IMR-90 (cell line): ENCODE measurements around the gene DUS2. TPM values are rescaled to one million over a fixed set of nuclear protein-coding genes. Genes with fewer than 3 reads are reported as not detected.

Experiments
- ATAC-seq: fragments of 200-7000 bp; cut with Tn5 transposase; 2 replicates; pipeline ENCODE4 v1.9.1; 2020; ENCODE audit warnings: low read depth, mild to moderate bottlenecking, moderate library complexity
- BruUV-seq: library from RNA; stranded (reverse); fragments of 400-500 nt; replicated peaks from 2 replicates; lab custom pipeline; 2021; lab: Mats Ljungman, UMichigan
- CTCF ChIA-PET: fragments of 300-600 bp; formaldehyde crosslinking; extraction: SDS; loops from one replicate; lab custom pipeline; 2021; ENCODE audit warnings: antibody characterized with exemption; lab: Yijun Ruan, JAX
- POLR2A ChIA-PET: fragments of 300-600 bp; sonication (Branson Sonifier 250); formaldehyde crosslinking; loops from one replicate; lab custom pipeline; 2022; ENCODE audit warnings: antibody characterized with exemption; ENCODE audit not compliant: unreplicated experiment; lab: Charles Lee
- DNase-seq: peaks from one replicate; pipeline ENCODE4 v3.0.0; 2013
- H2AFZ ChIP-seq: replicated peaks from 2 replicates; pipeline ENCODE3; 2013; ENCODE audit warnings: low read length, mild to moderate bottlenecking; ENCODE audit not compliant: poor library complexity
- H2AK5ac ChIP-seq: 2 replicates; pipeline ENCODE4 v1.6.1; 2013; ENCODE audit warnings: low read depth, low read length, inconsistent platforms
- H2AK9ac ChIP-seq: replicated peaks from 2 replicates; pipeline ENCODE3; 2013; ENCODE audit warnings: mild to moderate bottlenecking, low read depth, low read length, moderate library complexity; ENCODE audit not compliant: poor library complexity
- H2BK120ac ChIP-seq: 2 replicates; pipeline ENCODE4 v1.6.1; 2013; ENCODE audit warnings: low read depth, low read length, inconsistent platforms
- H2BK15ac ChIP-seq: 3 replicates; pipeline ENCODE4 v1.6.1; 2013; ENCODE audit warnings: low read depth, low read length, inconsistent platforms
- H2BK20ac ChIP-seq: 2 replicates; pipeline ENCODE4 v1.6.1; 2013; ENCODE audit warnings: low read depth, mild to moderate bottlenecking, inconsistent platforms, low read length, moderate library complexity
- H2BK5ac ChIP-seq: 2 replicates; pipeline ENCODE4 v1.6.1; 2013; ENCODE audit warnings: mild to moderate bottlenecking, low read depth, low read length, inconsistent platforms; ENCODE audit not compliant: poor library complexity, severe bottlenecking
- H3K14ac ChIP-seq: replicated peaks from 2 replicates; pipeline ENCODE4 v1.6.1; 2013; ENCODE audit warnings: low read depth, low read length, inconsistent platforms
- H3K18ac ChIP-seq: 2 replicates; pipeline ENCODE4 v1.6.1; 2013; ENCODE audit warnings: low read depth, low read length, control low read depth
- H3K23ac ChIP-seq: 2 replicates; pipeline ENCODE4 v1.6.1; 2013; ENCODE audit warnings: low read depth, low read length, inconsistent platforms
- H3K27ac ChIP-seq: 2 replicates; pipeline ENCODE4 v1.5.1; 2013; ENCODE audit warnings: mild to moderate bottlenecking, control low read depth, low read length; ENCODE audit not compliant: insufficient read depth
- H3K27me3 ChIP-seq: 2 replicates; pipeline ENCODE4 v1.6.1; 2013; ENCODE audit warnings: low read length; ENCODE audit not compliant: control insufficient read depth, insufficient read depth
- H3K36me3 ChIP-seq: 2 replicates; pipeline ENCODE4 v1.6.1; 2013; ENCODE audit warnings: low read length, mixed read lengths; ENCODE audit not compliant: control insufficient read depth, insufficient read depth
- H3K4ac ChIP-seq: 2 replicates; pipeline ENCODE4 v1.6.1; 2013; ENCODE audit warnings: low read depth, low read length, inconsistent platforms
- H3K4me1 ChIP-seq: 2 replicates; pipeline ENCODE4 v1.6.1; 2013; ENCODE audit warnings: low read length, mixed read lengths; ENCODE audit not compliant: control insufficient read depth, insufficient read depth
- H3K4me2 ChIP-seq: 2 replicates; pipeline ENCODE4 v1.6.1; 2013; ENCODE audit warnings: low read depth, mild to moderate bottlenecking, control low read depth, low read length, moderate library complexity
- H3K4me3 ChIP-seq: 2 replicates; pipeline ENCODE4 v1.5.1; 2013; ENCODE audit warnings: low read depth, mild to moderate bottlenecking, control low read depth, low read length, moderate library complexity; ENCODE audit not compliant: insufficient read depth
- H3K56ac ChIP-seq: 2 replicates; pipeline ENCODE4 v1.6.1; 2013; ENCODE audit warnings: low read length, inconsistent platforms; ENCODE audit not compliant: insufficient read depth; ENCODE audit errors: extremely low read depth
- H3K79me1 ChIP-seq, 2 experiments: 2 replicates each; pipeline ENCODE4 v1.6.1; 2013; ENCODE audit warnings: low read length in 2 of 2, inconsistent platforms in 1 of 2, low read depth in 1 of 2
- H3K9ac ChIP-seq: 2 replicates; pipeline ENCODE4 v1.6.1; 2013; ENCODE audit warnings: low read depth, low read length, control low read depth
- H3K9me1 ChIP-seq: 2 replicates; pipeline ENCODE4 v1.6.1; 2013; ENCODE audit warnings: low read length, inconsistent platforms; ENCODE audit not compliant: insufficient read depth
- H3K9me3 ChIP-seq: 2 replicates; pipeline ENCODE4 v1.6.1; 2013; ENCODE audit warnings: low read length; ENCODE audit not compliant: control insufficient read depth, insufficient read depth
- H4K20me1 ChIP-seq: 2 replicates; pipeline ENCODE4 v1.6.1; 2013; ENCODE audit warnings: low read length, inconsistent platforms; ENCODE audit not compliant: insufficient read depth
- H4K5ac ChIP-seq: 2 replicates; pipeline ENCODE4 v1.6.1; 2013; ENCODE audit warnings: mild to moderate bottlenecking, low read depth, low read length, control low read depth
- H4K8ac ChIP-seq, 2 experiments: 2 replicates each; pipeline ENCODE4 v1.6.1; 2013; ENCODE audit warnings: low read depth in 2 of 2, low read length in 2 of 2, control low read depth in 1 of 2, inconsistent platforms in 1 of 2
- H4K91ac ChIP-seq: 2 replicates; pipeline ENCODE4 v1.6.1; 2013; ENCODE audit warnings: low read depth, low read length, inconsistent platforms; ENCODE audit not compliant: insufficient read depth
- BHLHE40 ChIP-seq: fragments of 150-350 bp; IDR thresholded peaks from 2 replicates; pipeline ENCODE4 v1.6.1; 2016; ENCODE audit warnings: mild to moderate bottlenecking, low read depth, low read length
- CEBPB ChIP-seq: IDR thresholded peaks from 2 replicates; pipeline ENCODE4 v1.6.1; 2012; ENCODE audit warnings: low read depth, low read length, improper control_type of control experiment
- CHD1 ChIP-seq: IDR thresholded peaks from 2 replicates; pipeline ENCODE4 v1.6.1; 2012; ENCODE audit warnings: low read depth, low read length, improper control_type of control experiment
- FOS ChIP-seq: fragments of 150-350 bp; IDR thresholded peaks from 2 replicates; pipeline ENCODE4 v1.6.1; 2016; ENCODE audit warnings: low read depth, low read length
- MAZ ChIP-seq: IDR thresholded peaks from 2 replicates; pipeline ENCODE4 v1.6.1; 2012; ENCODE audit warnings: low read depth, mild to moderate bottlenecking, low read length, improper control_type of control experiment, moderate library complexity, borderline replicate concordance
- MXI1 ChIP-seq: IDR thresholded peaks from 2 replicates; pipeline ENCODE4 v1.6.1; 2012; ENCODE audit warnings: low read depth, mild to moderate bottlenecking, low read length, moderate library complexity, borderline replicate concordance
- NFE2L2 ChIP-seq: fragments of 150-350 bp; IDR thresholded peaks from 2 replicates; pipeline ENCODE4 v1.6.1; 2016; ENCODE audit warnings: low read depth, mild to moderate bottlenecking, low read length
- RFX5 ChIP-seq: IDR thresholded peaks from 2 replicates; pipeline ENCODE4 v1.8.0; 2012; ENCODE audit warnings: low read depth, mild to moderate bottlenecking, low read length, moderate library complexity
- SMC3 ChIP-seq: fragments of 150-350 bp; IDR thresholded peaks from 2 replicates; pipeline ENCODE4 v1.6.1; 2016; ENCODE audit warnings: low read depth, mild to moderate bottlenecking, antibody characterized with exemption, low read length, moderate library complexity
- WGBS, 2 experiments: methylation state at CpG; one replicate each; pipeline versions ENCODE4 v1.1.5 to v1.1.7; 2013; ENCODE audit warnings: missing lambda C conversion rate in 2 of 2; ENCODE audit not compliant: insufficient read length in 1 of 2; ENCODE audit errors: extremely low coverage in 2 of 2; 5-methylcytosine and 5-hydroxymethylcytosine counted together
- dilution Hi-C: fragments of 300-500 bp; cut with HindIII; formaldehyde crosslinking; loops from one replicate; pipeline ENCODE4 v1.14.3; 2018; ENCODE audit warnings: low sequenced_read_pairs; ENCODE audit not compliant: unreplicated experiment
- in situ Hi-C: fragments of 300-500 bp; cut with MboI; formaldehyde crosslinking; loops from 3 replicates; pipeline ENCODE4 v1.14.3; 2019; ENCODE audit warnings: low sequenced_read_pairs, inconsistent platforms, mixed read lengths
- intact Hi-C: fragments of 100-400 bp; cut with micrococcal nuclease; formaldehyde crosslinking; loops from 2 replicates; pipeline ENCODE4 v1.10.0; 2022
- polyA plus RNA-seq, 3 experiments: library from polyadenylated mRNA; depleted of rRNA; stranded (reverse); fragments of >200 nt; gene quantifications; 2 replicates each; pipeline ENCODE4 v1.2.3, GENCODE V29; 2012; ENCODE audit warnings: low replicate concordance in 1 of 3
- total RNA-seq: library from RNA; depleted of rRNA; stranded (reverse); fragments of >200 nt; gene quantifications from 2 replicates; pipeline ENCODE4 v1.2.3, GENCODE V29; 2012
- TF ChIP-seq, protein P1 (sequence below): conservative IDR thresholded peaks from 2 replicates; pipeline ENCODE4 v1.5.1; 2012; ENCODE audit warnings: mild to moderate bottlenecking, low read depth, low read length, improper control_type of control experiment
- TF ChIP-seq, protein P2 (sequence below): fragments of 150-350 bp; IDR thresholded peaks from 2 replicates; pipeline ENCODE4 v1.6.1; 2016; ENCODE audit warnings: low read depth, mild to moderate bottlenecking, low read length, moderate library complexity, borderline replicate concordance
- TF ChIP-seq, protein P3 (sequence below): fragments of 150-350 bp; IDR thresholded peaks from 2 replicates; pipeline ENCODE4 v1.6.1; 2017; ENCODE audit warnings: mild to moderate bottlenecking, antibody characterized with exemption, low read length, low read depth

DUS2 gene
- total and polyA plus RNA-seq, 2 of the 4 experiments (the other 2 are of a cell fraction) = 15.8 to 30.5 TPM

GRCh38 chr16:68111379-68111778 is 88.3 kb downstream of the DUS2 start:
- H3K4me3 ChIP-seq = no peak overlapping the region
- H4K20me1 ChIP-seq = peaks cover 12% of the 10 kb centered on the region
- no peak overlapping the region for H3K4ac ChIP-seq
- DNase-seq = no peak
- no peak overlapping the region for H3K9ac ChIP-seq
- H3K27ac ChIP-seq = no peak overlapping the region
- in situ Hi-C loops (no loop called here), dilution Hi-C loops (no loop called here), intact Hi-C loops (no loop called here)
- no peak for ATAC-seq
- no peak overlapping the region for H2BK15ac ChIP-seq
- no peak overlapping the region for H3K23ac ChIP-seq
- no peak overlapping the region for H4K91ac ChIP-seq
- H4K5ac ChIP-seq = no peak overlapping the region
- H2AFZ ChIP-seq = no peak overlapping the region
- no TSS peak for BruUV-seq
- no peak overlapping the region for H3K18ac ChIP-seq
- WGBS, 2 experiments = no CpG with 5 or more reads among the region's 2 CpGs
- no peak overlapping the region for H2BK5ac ChIP-seq
- no peak overlapping the region for H2BK120ac ChIP-seq
- no peaks in the 10 kb centered on the region for H3K4me1 ChIP-seq
- H4K8ac ChIP-seq = no peak overlapping the region
- no peaks in the 10 kb centered on the region for H3K27me3 ChIP-seq
- no peak overlapping the region for H2AK9ac ChIP-seq
- H3K14ac ChIP-seq = no peak overlapping the region
- H3K4me2 ChIP-seq = no peak overlapping the region
- no peak overlapping the region for H3K56ac ChIP-seq
- H3K36me3 ChIP-seq = no peaks in the 10 kb centered on the region
- no peak overlapping the region for H2AK5ac ChIP-seq
- peaks cover 4% of the 10 kb centered on the region; the same call in 1 of the 2 replicates for H3K9me3 ChIP-seq
- no peak overlapping the region for H2BK20ac ChIP-seq
- peaks cover 21 to 57% of the 10 kb centered on the region in 2 experiments for H3K79me1 ChIP-seq
- TF ChIP-seq RFX5 (no peak), FOS (no peak), CHD1 (no peak), NFE2L2 (no peak), BHLHE40 (no peak), MAZ (no peak), MXI1 (no peak), CEBPB (no peak), SMC3 (no peak)
- TF ChIP-seq, protein P1, sequence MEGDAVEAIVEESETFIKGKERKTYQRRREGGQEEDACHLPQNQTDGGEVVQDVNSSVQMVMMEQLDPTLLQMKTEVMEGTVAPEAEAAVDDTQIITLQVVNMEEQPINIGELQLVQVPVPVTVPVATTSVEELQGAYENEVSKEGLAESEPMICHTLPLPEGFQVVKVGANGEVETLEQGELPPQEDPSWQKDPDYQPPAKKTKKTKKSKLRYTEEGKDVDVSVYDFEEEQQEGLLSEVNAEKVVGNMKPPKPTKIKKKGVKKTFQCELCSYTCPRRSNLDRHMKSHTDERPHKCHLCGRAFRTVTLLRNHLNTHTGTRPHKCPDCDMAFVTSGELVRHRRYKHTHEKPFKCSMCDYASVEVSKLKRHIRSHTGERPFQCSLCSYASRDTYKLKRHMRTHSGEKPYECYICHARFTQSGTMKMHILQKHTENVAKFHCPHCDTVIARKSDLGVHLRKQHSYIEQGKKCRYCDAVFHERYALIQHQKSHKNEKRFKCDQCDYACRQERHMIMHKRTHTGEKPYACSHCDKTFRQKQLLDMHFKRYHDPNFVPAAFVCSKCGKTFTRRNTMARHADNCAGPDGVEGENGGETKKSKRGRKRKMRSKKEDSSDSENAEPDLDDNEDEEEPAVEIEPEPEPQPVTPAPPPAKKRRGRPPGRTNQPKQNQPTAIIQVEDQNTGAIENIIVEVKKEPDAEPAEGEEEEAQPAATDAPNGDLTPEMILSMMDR = no peak
- TF ChIP-seq, protein P2, sequence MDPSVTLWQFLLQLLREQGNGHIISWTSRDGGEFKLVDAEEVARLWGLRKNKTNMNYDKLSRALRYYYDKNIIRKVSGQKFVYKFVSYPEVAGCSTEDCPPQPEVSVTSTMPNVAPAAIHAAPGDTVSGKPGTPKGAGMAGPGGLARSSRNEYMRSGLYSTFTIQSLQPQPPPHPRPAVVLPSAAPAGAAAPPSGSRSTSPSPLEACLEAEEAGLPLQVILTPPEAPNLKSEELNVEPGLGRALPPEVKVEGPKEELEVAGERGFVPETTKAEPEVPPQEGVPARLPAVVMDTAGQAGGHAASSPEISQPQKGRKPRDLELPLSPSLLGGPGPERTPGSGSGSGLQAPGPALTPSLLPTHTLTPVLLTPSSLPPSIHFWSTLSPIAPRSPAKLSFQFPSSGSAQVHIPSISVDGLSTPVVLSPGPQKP = no peak
- TF ChIP-seq, protein P3, sequence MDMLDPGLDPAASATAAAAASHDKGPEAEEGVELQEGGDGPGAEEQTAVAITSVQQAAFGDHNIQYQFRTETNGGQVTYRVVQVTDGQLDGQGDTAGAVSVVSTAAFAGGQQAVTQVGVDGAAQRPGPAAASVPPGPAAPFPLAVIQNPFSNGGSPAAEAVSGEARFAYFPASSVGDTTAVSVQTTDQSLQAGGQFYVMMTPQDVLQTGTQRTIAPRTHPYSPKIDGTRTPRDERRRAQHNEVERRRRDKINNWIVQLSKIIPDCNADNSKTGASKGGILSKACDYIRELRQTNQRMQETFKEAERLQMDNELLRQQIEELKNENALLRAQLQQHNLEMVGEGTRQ = no peak
- ChIA-PET CTCF (no interaction called here), POLR2A (no interaction called here)
- 0 out of 2 replicates have a peak, but pooled peaks cover 5% of the 10 kb centered on the region for H3K9me1 ChIP-seq
